Progenitor cell of endocrine pancreas (in vitro differentiated cells): ENCODE data around the gene TC2N. TPM values are rescaled to one million over a fixed set of nuclear protein-coding genes. Genes with fewer than 3 reads are reported as not detected.
"Not testable (repeated sequence)": the region's sequence is repeated elsewhere in the genome, so short reads cannot be mapped to it uniquely, and the experiment has no call there.

Experiments
- DNase-seq: peaks from one replicate; pipeline ENCODE4 v3.0.0; 2021; ENCODE audit warnings: low spot score; ENCODE audit not compliant: unreplicated experiment
- H3K27ac Mint-ChIP-seq: 2 replicates; pipeline ENCODE4 v1.8.0; 2021; ENCODE audit warnings: mild to moderate bottlenecking, moderate library complexity, mixed read lengths
- H3K27me3 Mint-ChIP-seq: 2 replicates; pipeline ENCODE4 v1.8.0; 2021; ENCODE audit warnings: mixed read lengths
- H3K36me3 Mint-ChIP-seq: 2 replicates; pipeline ENCODE4 v1.8.0; 2022; ENCODE audit warnings: mixed read lengths; ENCODE audit not compliant: insufficient read depth
- H3K4me1 Mint-ChIP-seq: 2 replicates; pipeline ENCODE4 v1.8.0; 2021; ENCODE audit warnings: low read depth, mixed read lengths
- H3K4me3 Mint-ChIP-seq: 2 replicates; pipeline ENCODE4 v1.8.0; 2021; ENCODE audit warnings: low read depth, mild to moderate bottlenecking, moderate library complexity, mixed read lengths
- H3K9me3 Mint-ChIP-seq: 2 replicates; pipeline ENCODE4 v1.8.0; 2021; ENCODE audit warnings: low read depth, mixed read lengths
- total RNA-seq: library from RNA; stranded (reverse); gene quantifications from 2 replicates; pipeline ENCODE4 v1.2.1, GENCODE V29; 2021
- TF ChIP-seq, protein P1 (sequence below): fragments of 200-600 bp; sonication (generic); IDR thresholded peaks from one replicate; pipeline ENCODE4 v1.5.0; 2021; ENCODE audit warnings: antibody characterized with exemption, mild to moderate bottlenecking; ENCODE audit not compliant: unreplicated experiment

TC2N gene
- total RNA-seq, 1 donor from 2014 or later = 38.5 TPM

DNA sequence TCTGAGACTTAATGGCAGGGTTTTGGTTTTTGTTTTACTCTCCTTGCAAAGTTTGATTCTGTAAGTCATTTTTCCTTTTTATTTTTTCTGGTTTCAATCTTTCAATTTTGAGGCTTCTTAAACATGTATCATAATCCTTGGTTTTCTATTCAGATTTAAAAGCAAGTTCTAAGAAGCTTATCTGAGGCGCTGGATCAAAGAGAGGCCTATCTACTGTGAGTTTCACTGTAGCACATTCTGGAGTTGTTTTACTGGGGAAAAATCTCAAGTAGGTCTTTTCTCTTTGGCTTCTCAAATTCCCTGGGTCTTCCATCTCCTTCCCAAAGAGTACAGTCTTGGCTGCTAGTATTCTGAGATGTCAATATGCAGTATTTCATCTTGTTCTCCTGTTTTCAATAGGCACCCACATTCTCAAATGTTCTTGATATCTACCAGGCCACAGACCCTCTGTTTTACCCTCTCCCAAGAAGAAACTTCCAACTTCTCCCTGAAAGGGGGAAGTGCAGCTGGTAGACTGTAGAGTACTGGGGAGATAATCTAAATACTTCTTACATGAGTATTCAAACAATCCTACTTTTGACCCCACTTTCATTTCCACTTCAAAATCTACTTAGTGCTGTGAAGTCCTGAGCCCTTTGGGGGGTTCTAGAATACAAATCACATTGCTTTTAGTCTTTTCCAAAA is 124.6 kb downstream of the TC2N start:
- Mint-ChIP-seq H3K27ac (no peak overlapping the region), H3K4me1 (no peaks in the 10 kb centered on the region), H3K27me3 (no peaks in the 10 kb centered on the region), H3K4me3 (no peak overlapping the region), H3K9me3 (peaks cover 5% of the 10 kb centered on the region), H3K36me3 (no peaks in the 10 kb centered on the region)
- TF ChIP-seq, protein P1, sequence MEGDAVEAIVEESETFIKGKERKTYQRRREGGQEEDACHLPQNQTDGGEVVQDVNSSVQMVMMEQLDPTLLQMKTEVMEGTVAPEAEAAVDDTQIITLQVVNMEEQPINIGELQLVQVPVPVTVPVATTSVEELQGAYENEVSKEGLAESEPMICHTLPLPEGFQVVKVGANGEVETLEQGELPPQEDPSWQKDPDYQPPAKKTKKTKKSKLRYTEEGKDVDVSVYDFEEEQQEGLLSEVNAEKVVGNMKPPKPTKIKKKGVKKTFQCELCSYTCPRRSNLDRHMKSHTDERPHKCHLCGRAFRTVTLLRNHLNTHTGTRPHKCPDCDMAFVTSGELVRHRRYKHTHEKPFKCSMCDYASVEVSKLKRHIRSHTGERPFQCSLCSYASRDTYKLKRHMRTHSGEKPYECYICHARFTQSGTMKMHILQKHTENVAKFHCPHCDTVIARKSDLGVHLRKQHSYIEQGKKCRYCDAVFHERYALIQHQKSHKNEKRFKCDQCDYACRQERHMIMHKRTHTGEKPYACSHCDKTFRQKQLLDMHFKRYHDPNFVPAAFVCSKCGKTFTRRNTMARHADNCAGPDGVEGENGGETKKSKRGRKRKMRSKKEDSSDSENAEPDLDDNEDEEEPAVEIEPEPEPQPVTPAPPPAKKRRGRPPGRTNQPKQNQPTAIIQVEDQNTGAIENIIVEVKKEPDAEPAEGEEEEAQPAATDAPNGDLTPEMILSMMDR = no peak
- no peak for DNase-seq

DNA sequence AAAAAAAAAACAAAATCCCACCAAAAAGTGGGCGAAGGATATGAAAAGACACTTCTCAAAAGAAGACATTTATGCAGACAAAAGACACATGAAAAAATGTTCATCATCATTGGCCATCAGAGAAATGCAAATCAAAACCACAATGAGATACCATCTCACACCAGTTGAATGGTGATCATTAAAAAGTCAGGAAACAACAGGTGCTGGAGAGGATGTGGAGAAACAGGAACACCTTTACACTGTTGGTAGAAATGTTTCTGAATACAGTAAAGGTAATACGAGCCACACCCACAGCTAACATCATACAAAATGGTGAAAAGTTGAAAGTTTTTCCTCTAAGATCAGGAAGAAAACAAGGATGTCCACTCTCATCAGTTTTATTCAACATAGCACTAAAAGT is 127.5 kb downstream of the TC2N start:
- not testable (repeated sequence) for H3K4me1 Mint-ChIP-seq, H3K4me3 Mint-ChIP-seq, H3K27me3 Mint-ChIP-seq, H3K27ac Mint-ChIP-seq, H3K9me3 Mint-ChIP-seq, DNase-seq, H3K36me3 Mint-ChIP-seq

DNA sequence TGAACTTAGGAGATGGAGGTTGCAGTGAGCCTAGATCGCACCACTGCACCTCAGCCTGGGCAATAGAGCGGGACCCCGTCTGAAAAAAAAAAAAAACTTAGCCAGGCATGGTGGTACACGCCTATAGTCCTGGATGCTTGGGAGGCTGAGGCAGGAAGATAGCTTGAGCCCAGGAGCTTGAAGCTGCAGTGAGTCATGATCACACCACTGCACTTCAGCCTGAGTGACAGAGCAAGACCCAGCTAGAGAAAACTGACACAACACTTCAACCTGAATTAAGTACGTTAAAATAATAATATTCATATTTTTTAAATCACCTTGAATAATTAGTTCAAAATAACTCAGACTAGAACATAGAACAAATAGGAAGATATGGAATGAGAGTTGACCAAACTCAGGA is 129.7 kb downstream of the TC2N start:
- Mint-ChIP-seq H3K27ac (no peak overlapping the region), H3K27me3 (no peaks in the 10 kb centered on the region), H3K9me3 (peaks cover 7% of the 10 kb centered on the region), H3K36me3 (no peaks in the 10 kb centered on the region), H3K4me1 (peaks cover 2% of the 10 kb centered on the region), H3K4me3 (no peak overlapping the region)
- TF ChIP-seq, protein P1 = no peak
- DNase-seq = no peak

DNA sequence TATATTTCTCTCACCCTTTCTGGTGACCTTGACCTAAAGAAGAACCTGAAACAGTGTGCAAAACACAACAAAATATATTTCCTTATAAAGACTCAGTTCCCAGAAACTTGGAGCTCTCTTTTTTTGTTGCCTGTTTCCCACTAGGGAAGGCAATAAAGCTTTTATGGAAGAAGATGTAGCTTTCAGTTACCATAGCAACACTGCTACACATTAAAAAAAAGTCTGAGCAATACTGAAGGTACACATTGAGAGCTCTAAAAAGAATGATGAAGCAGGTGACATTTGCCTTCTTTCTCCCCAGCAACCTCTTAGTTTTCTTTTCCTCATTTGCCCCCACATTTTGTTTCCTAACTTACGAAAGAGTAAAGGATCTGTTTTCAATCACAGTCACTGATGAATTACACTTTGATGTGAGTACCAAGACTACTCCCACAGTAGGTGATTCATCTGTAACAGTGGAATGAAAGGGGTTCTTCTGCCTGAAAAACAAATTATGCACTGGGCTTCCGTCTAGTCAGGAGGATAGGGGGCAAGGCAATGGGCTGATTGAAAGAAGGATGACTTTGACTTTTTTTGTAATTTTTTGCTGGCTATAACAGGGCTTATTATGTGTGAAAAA is 134.4 kb downstream of the TC2N start:
- Mint-ChIP-seq H3K4me1 (peaks cover 3% of the 10 kb centered on the region), H3K36me3 (no peaks in the 10 kb centered on the region), H3K27me3 (no peaks in the 10 kb centered on the region), H3K27ac (no peak overlapping the region), H3K4me3 (no peak overlapping the region), H3K9me3 (peaks cover 2% of the 10 kb centered on the region)
- TF ChIP-seq, protein P1 = no peak
- DNase-seq = no peak

DNA sequence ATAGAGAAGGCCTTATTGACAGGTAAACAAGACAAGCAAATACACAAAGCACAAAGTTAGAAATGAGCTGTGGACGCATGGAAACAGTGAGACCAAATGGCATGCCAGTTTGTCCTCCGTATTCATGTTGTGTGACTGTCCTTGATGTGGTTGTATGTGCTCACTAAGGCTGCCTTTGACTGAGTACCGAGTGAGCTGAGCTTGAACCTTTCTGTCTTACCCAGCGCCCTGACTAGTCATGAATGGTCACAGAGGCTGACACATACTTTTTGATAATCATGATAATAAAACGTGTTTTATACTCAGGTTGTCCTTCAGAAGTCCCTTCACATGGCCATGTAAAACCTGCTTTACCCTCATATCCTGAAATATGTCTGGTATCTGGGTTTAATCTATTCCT is 134.9 kb downstream of the TC2N start:
- H3K27me3 Mint-ChIP-seq = no peaks in the 10 kb centered on the region
- TF ChIP-seq, protein P1 = no peak
- no peak overlapping the region for H3K27ac Mint-ChIP-seq
- H3K9me3 Mint-ChIP-seq = peaks cover 2% of the 10 kb centered on the region
- H3K4me1 Mint-ChIP-seq = peaks cover 3% of the 10 kb centered on the region
- H3K4me3 Mint-ChIP-seq = no peak overlapping the region
- no peak for DNase-seq
- H3K36me3 Mint-ChIP-seq = no peaks in the 10 kb centered on the region

DNA sequence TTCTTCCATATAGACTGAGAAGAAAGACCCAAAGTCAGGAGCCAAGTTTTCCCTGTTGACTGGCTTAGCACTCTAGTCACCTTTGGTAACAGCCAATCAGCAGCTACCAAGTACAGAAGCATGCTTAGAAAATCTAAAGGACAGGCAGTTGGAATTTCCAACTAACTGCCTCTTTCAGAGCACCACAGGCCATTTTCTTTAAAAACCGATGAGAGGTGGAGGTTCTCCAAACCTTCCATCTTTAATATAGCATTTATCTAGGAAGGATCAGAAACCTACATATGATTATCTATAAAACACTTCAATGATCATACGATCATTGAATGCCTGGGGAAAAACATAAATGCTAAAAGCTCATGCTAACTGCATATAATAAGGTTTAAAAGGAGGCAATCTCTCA is 135.3 kb downstream of the TC2N start, which contains the start of gene CATSPERB:
CATSPERB (minus strand) TSS at position 101 of the 400 bp plus-strand sequence. CDS start 2,607 bp downstream, outside the sequence.
- H3K27me3 Mint-ChIP-seq = no peaks in the 10 kb centered on the region
- H3K36me3 Mint-ChIP-seq = no peaks in the 10 kb centered on the region
- TF ChIP-seq, protein P1 = no peak
- H3K27ac Mint-ChIP-seq = no peak within 1 kb of the TSS
- peaks cover 3% of the 10 kb centered on the region for H3K4me1 Mint-ChIP-seq
- DNase-seq = no peak
- H3K9me3 Mint-ChIP-seq = peaks cover 2% of the 10 kb centered on the region
- H3K4me3 Mint-ChIP-seq = no peak within 1 kb of the TSS
